A673 (cell line): ENCODE measurements around the gene ARPC2. TPM values are rescaled to one million over a fixed set of nuclear protein-coding genes. Genes with fewer than 3 reads are reported as not detected.

Experiments used
- BruUV-seq: library from RNA; stranded (reverse); fragments of 400-500 nt; replicated peaks from 2 replicates; lab custom pipeline; 2021; lab: Mats Ljungman, UMichigan
- CTCF ChIA-PET: fragments of 300-600 bp; sonication (Branson Sonifier 250); formaldehyde crosslinking; loops from one replicate; lab custom pipeline; 2022; ENCODE audit warnings: antibody characterized with exemption; lab: Charles Lee
- POLR2A ChIA-PET: fragments of 300-600 bp; sonication (Branson Sonifier 250); formaldehyde crosslinking; loops from one replicate; lab custom pipeline; 2022; ENCODE audit warnings: antibody characterized with exemption; ENCODE audit not compliant: low non-redundant PET; lab: Charles Lee
- DNase-seq: peaks from one replicate; pipeline ENCODE4 v3.0.0-alpha.2; 2015; ENCODE audit warnings: low spot score
- H3K27ac ChIP-seq: fragments of 200-600 bp; sonication (generic); 2 replicates; pipeline ENCODE4 v1.5.1; 2016; ENCODE audit warnings: mixed run types, low read depth, mild to moderate bottlenecking, mixed read lengths, antibody characterized with exemption, low read length; ENCODE audit not compliant: poor library complexity, severe bottlenecking
- H3K27me3 ChIP-seq: fragments of 200-600 bp; sonication (generic); replicated peaks from 2 replicates; pipeline ENCODE4 v1.6.1; 2017; ENCODE audit warnings: mixed run types, low read depth, mild to moderate bottlenecking, mixed read lengths, antibody characterized with exemption, low read length; ENCODE audit not compliant: insufficient read depth, poor library complexity
- H3K36me3 ChIP-seq: fragments of 200-600 bp; sonication (generic); 2 replicates; pipeline ENCODE4 v1.6.1; 2016; ENCODE audit warnings: mixed run types, mild to moderate bottlenecking, mixed read lengths, antibody characterized with exemption, low read length; ENCODE audit not compliant: insufficient read depth, poor library complexity, severe bottlenecking
- H3K4me1 ChIP-seq: fragments of 200-600 bp; sonication (generic); 2 replicates; pipeline ENCODE4 v1.6.1; 2017; ENCODE audit warnings: mixed run types, mild to moderate bottlenecking, mixed read lengths, antibody characterized with exemption, low read length; ENCODE audit not compliant: insufficient read depth, poor library complexity, severe bottlenecking
- H3K4me3 ChIP-seq: fragments of 200-600 bp; sonication (generic); 2 replicates; pipeline ENCODE4 v1.5.1; 2016; ENCODE audit warnings: low read depth, mixed run types, mild to moderate bottlenecking, mixed read lengths, low read length; ENCODE audit not compliant: poor library complexity, severe bottlenecking
- H3K9me3 ChIP-seq: fragments of 200-600 bp; sonication (generic); 2 replicates; pipeline ENCODE4 v1.6.1; 2016; ENCODE audit warnings: mixed run types, low read depth, mild to moderate bottlenecking, mixed read lengths, antibody characterized with exemption, low read length; ENCODE audit not compliant: poor library complexity, severe bottlenecking
- EZH2 ChIP-seq: fragments of 200-600 bp; sonication (generic); IDR thresholded peaks from 2 replicates; pipeline ENCODE4 v1.6.1; 2017; ENCODE audit warnings: borderline replicate concordance, low read depth, mild to moderate bottlenecking, mixed read lengths, antibody characterized with exemption, low read length; ENCODE audit not compliant: poor library complexity, severe bottlenecking
- intact Hi-C: fragments of 100-400 bp; cut with micrococcal nuclease; formaldehyde crosslinking; loops from one replicate; pipeline ENCODE4 v1.10.0; 2022; ENCODE audit not compliant: unreplicated experiment
- total RNA-seq: library from RNA; stranded (reverse); gene quantifications from 2 replicates; pipeline ENCODE4 v1.2.3, GENCODE V29; 2021
- TF ChIP-seq, protein P1 (sequence below): fragments of 300-800, 200-600 bp; sonication (generic); conservative IDR thresholded peaks from 2 replicates; pipeline ENCODE4 v1.5.1; 2017; ENCODE audit warnings: low read depth, mild to moderate bottlenecking, antibody characterized with exemption, low read length, moderate library complexity, mixed read lengths

ARPC2 gene
- total RNA-seq, 1 experiment from 2014 or later, result 291 TPM

DNA sequence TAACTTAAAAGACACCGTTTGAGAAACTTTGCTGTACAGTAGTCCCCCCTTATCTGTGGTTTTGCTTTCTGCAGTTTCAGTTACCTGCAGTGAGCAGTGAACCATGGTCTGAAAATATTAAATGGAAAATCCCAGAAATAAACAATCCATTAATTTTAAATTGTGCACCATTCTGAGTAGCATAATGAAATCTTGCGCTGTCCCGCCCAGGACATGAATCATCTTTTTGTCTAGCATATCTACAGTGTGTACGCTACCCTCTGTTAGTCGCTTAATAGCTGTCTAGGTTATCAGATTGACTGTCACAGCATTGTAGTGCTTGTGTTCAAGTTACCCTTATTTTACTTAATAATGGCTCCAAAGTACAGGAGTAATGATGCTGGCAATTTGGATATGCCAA, 6.1 kb downstream of the ARPC2 start:
- TF ChIP-seq EZH2, result no peak
- TF ChIP-seq, protein P1, sequence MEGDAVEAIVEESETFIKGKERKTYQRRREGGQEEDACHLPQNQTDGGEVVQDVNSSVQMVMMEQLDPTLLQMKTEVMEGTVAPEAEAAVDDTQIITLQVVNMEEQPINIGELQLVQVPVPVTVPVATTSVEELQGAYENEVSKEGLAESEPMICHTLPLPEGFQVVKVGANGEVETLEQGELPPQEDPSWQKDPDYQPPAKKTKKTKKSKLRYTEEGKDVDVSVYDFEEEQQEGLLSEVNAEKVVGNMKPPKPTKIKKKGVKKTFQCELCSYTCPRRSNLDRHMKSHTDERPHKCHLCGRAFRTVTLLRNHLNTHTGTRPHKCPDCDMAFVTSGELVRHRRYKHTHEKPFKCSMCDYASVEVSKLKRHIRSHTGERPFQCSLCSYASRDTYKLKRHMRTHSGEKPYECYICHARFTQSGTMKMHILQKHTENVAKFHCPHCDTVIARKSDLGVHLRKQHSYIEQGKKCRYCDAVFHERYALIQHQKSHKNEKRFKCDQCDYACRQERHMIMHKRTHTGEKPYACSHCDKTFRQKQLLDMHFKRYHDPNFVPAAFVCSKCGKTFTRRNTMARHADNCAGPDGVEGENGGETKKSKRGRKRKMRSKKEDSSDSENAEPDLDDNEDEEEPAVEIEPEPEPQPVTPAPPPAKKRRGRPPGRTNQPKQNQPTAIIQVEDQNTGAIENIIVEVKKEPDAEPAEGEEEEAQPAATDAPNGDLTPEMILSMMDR, result no peak
- no peaks in the 10 kb centered on the region for H3K9me3 ChIP-seq
- intact Hi-C loops, result no loop called here

DNA sequence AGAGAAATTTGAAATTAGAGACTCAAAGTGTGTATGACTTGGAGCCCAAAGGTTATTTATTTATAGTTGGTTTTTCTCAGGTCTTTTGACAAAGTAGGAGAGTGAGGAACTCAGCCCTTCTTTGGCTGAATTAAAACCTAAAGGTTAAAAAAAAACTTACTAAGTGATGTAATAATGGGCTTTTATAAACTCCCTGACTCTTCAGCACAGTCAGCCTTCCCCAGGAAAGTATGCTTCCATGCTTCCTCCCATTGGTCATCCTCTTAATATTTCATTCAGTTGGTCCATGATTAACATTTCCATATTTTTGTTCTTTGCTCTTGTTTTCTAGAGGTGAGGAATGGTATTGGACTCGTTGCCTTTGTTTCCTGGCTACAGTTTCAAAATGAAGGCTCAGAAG, 7.2 kb downstream of the ARPC2 start:
- TF ChIP-seq EZH2, result no peak
- TF ChIP-seq, protein P1, result no peak
- H3K36me3 ChIP-seq, result peaks cover 36% of the 10 kb centered on the region

More for the DNA sequence above, 6.1 kb downstream of the ARPC2 start:
- Histone ChIP-seq H3K27ac (peak overlapping the region; percentile 18), H3K36me3 (peaks cover 27% of the 10 kb centered on the region), H3K27me3 (no peaks in the 10 kb centered on the region), H3K4me3 (no peak overlapping the region), H3K4me1 (peaks cover 42% of the 10 kb centered on the region)
- ChIA-PET POLR2A (no interaction called here), CTCF (no interaction called here)
- BruUV-seq, result no TSS peak
- DNase-seq, result peak; percentile 8

DNA sequence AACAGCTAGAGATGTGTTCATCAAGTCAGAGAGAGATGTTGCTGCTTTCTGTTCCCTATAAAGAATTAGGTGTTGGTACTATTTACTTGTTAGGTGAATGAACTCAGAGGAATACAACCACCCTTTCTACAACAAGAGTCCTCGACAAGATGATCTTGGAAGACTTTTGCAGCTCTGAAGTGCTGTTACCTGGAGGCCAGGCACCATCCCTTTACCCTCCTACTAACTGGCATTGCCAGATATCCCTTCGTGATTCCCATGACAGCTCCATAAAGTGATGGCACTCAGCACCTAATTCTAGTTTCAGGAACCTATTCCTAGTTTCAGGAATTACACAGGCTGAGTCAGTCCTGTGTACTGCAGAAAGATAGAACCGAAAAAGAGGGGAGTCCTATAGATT, 9.9 kb downstream of the ARPC2 start:
- TF ChIP-seq, protein P1, result no peak
- no peak for TF ChIP-seq EZH2
- Histone ChIP-seq H3K4me1 (peaks cover 36% of the 10 kb centered on the region), H3K4me3 (no peak overlapping the region), H3K27ac (no peak overlapping the region), H3K27me3 (no peaks in the 10 kb centered on the region), H3K9me3 (no peaks in the 10 kb centered on the region), H3K36me3 (peaks cover 53% of the 10 kb centered on the region)
- CTCF ChIA-PET, result interaction anchor here (0.6 kb wide), 1 partner anchor 192 kb away, joined by 4 read pairs; no protein-coding TSS in a partner anchor
- no TSS peak for BruUV-seq
- POLR2A ChIA-PET, result no interaction called here
- intact Hi-C loops, result no loop called here
- no peak for DNase-seq

More for the DNA sequence above, 7.2 kb downstream of the ARPC2 start:
- CTCF ChIA-PET, result no interaction called here
- Histone ChIP-seq H3K27ac (no peak overlapping the region), H3K4me3 (no peak overlapping the region), H3K9me3 (no peaks in the 10 kb centered on the region), H3K27me3 (no peaks in the 10 kb centered on the region), H3K4me1 (peaks cover 43% of the 10 kb centered on the region)
- DNase-seq, result no peak
- POLR2A ChIA-PET, result no interaction called here
- intact Hi-C loops, result no loop called here
- BruUV-seq, result no TSS peak
